Posterior vena cava (tissue), 2 donors: ENCODE data around the gene INPP4B. TPM values are rescaled to one million over a fixed set of nuclear protein-coding genes. Genes with fewer than 3 reads are reported as not detected.
"Not testable (repeated sequence)": the region's sequence is repeated elsewhere in the genome, so short reads cannot be mapped to it uniquely, and the experiment has no call there.

Experiments
- DNase-seq: peaks from one replicate; pipeline ENCODE4 v3.0.0-alpha.2; 2020; ENCODE audit warnings: low spot score
- intact Hi-C, 2 donors: fragments of 100-400 bp; cut with DNase I; formaldehyde crosslinking; loops; one replicate each; pipeline versions ENCODE4 v1.14.1 to v1.14.2; 2022 to 2023
- total RNA-seq, 2 donors: library from RNA; stranded (reverse); fragmentation: NEBNext Ultra II Directional; extraction: Animal tissue kit (Norgen Biotek cat#: 25700); gene quantifications; one replicate each; pipeline ENCODE4 v1.2.1, GENCODE V29; 2021
- donor health status: DM: yes; HTN: yes; CAD: no.
- donor health status: DM: yes; HTN: yes; CAD: no.

Gene INPP4B
- total RNA-seq, 2 donors from 2014 or later: 24.9 to 25.7 TPM

- intact Hi-C loops: no loop called here
- DNase-seq: no peak
Observed at GRCh38 chr4:142838778-142839177, 7.3 kb downstream of the INPP4B start.

GRCh38 chr4:142832022-142832421 lies 14.1 kb downstream of the INPP4B start:
- DNase-seq: no peak
- intact Hi-C loops: no loop called here

GRCh38 chr4:142826503-142827241 lies 19.4 kb downstream of the INPP4B start:
- intact Hi-C loops: no loop called here
- DNase-seq: no peak

GRCh38 chr4:142824368-142824767 lies 21.7 kb downstream of the INPP4B start:
- intact Hi-C loops: no loop called here
- DNase-seq: no peak

GRCh38 chr4:142823796-142824195 lies 22.3 kb downstream of the INPP4B start:
- intact Hi-C loops: no loop called here
- DNase-seq: no peak

- no peak for DNase-seq
- intact Hi-C loops: no loop called here
Observed at GRCh38 chr4:142818476-142818875, 27.6 kb downstream of the INPP4B start.

- intact Hi-C loops: no loop called here
- no peak for DNase-seq
Observed at GRCh38 chr4:142818031-142818430, 28.1 kb downstream of the INPP4B start.

GRCh38 chr4:142817442-142817841 lies 28.7 kb downstream of the INPP4B start:
- intact Hi-C loops: no loop called here
- DNase-seq: no peak

- DNase-seq: no peak
- intact Hi-C loops: no loop called here
Observed at GRCh38 chr4:142815834-142816233, 30.3 kb downstream of the INPP4B start.

- DNase-seq: no peak
- intact Hi-C loops: no loop called here
Observed at GRCh38 chr4:142813388-142813787, 32.7 kb downstream of the INPP4B start.

GRCh38 chr4:142812091-142812490 lies 34.0 kb downstream of the INPP4B start:
- no peak for DNase-seq
- intact Hi-C loops: no loop called here

GRCh38 chr4:142811034-142811433 lies 35.1 kb downstream of the INPP4B start:
- intact Hi-C loops: no loop called here
- no peak for DNase-seq

GRCh38 chr4:142809559-142809958 lies 36.5 kb downstream of the INPP4B start:
- no peak for DNase-seq
- intact Hi-C loops: no loop called here

- intact Hi-C loops, DNase-seq: not testable (repeated sequence)
Observed at GRCh38 chr4:142803879-142804278, 42.2 kb downstream of the INPP4B start.

- no peak for DNase-seq
- intact Hi-C loops: no loop called here
Observed at GRCh38 chr4:142801966-142802365, 44.1 kb downstream of the INPP4B start.

GRCh38 chr4:142781114-142781513 lies 65.0 kb downstream of the INPP4B start:
- no peak for DNase-seq
- intact Hi-C loops: no loop called here

- intact Hi-C loops: no loop called here
- no peak for DNase-seq
Observed at GRCh38 chr4:142778900-142779299, 67.2 kb downstream of the INPP4B start.

- no peak for DNase-seq
- intact Hi-C loops: no loop called here
Observed at GRCh38 chr4:142778430-142778829, 67.7 kb downstream of the INPP4B start.

- intact Hi-C loops: no loop called here
Observed at GRCh38 chr4:142777045-142777743, 68.9 kb downstream of the INPP4B start.

GRCh38 chr4:142776026-142776425 lies 70.1 kb downstream of the INPP4B start:
- no peak for DNase-seq
- intact Hi-C loops: no loop called here

More at GRCh38 chr4:142777045-142777743, 68.9 kb downstream of the INPP4B start:
- DNase-seq: no peak

- intact Hi-C loops: no loop called here
- DNase-seq: no peak
Observed at GRCh38 chr4:142773505-142773904, 72.6 kb downstream of the INPP4B start.
